Peyer's patch (tissue), 4 donors: ENCODE measurements around the gene FBXO38. TPM values are rescaled to one million over a fixed set of nuclear protein-coding genes. Genes with fewer than 3 reads are reported as not detected.

ENCODE experiments used
- DNase-seq, 3 donors: peaks; one replicate each; pipeline ENCODE4 v3.0.0-alpha.2; 2017 to 2019
- H3K27ac ChIP-seq, 4 donors: fragments of 200-600 bp; sonication (generic); one replicate each; pipeline ENCODE4 v1.5.1; 2016 to 2019
- H3K27me3 ChIP-seq, 2 donors: fragments of 200-600 bp; sonication (generic); one replicate each; pipeline ENCODE4 v1.5.1; 2019
- H3K36me3 ChIP-seq, 3 donors: fragments of 200-600 bp; sonication (generic); one replicate each; pipeline ENCODE4 v1.5.1; 2016 to 2019
- H3K4me1 ChIP-seq, 4 donors: fragments of 200-600 bp; sonication (generic); one replicate each; pipeline ENCODE4 v1.5.1; 2016 to 2019
- H3K4me3 ChIP-seq, 4 donors: fragments of 200-600 bp; sonication (generic); 1 replicate in 3 of 4; 2 replicates in 1 of 4; pipeline ENCODE4 v1.5.1; 2016 to 2019; ENCODE audit warnings: mild to moderate bottlenecking in 1 of 4
- H3K9me3 ChIP-seq, 4 donors: fragments of 200-600 bp; sonication (generic); one replicate each; pipeline ENCODE4 v1.5.1; 2016 to 2019; ENCODE audit warnings: mild to moderate bottlenecking in 1 of 4
- CTCF ChIP-seq, 6 experiments: fragments of 450-650 bp in 4 of 6; fragments of 200-600 bp in 2 of 6; sonication (generic) in 1 of 6; IDR thresholded peaks; one replicate each; pipeline ENCODE4 v1.5.1; 2017 to 2019; ENCODE audit warnings: antibody characterized with exemption in 6 of 6, mild to moderate bottlenecking in 3 of 6, moderate library complexity in 1 of 6
- POLR2A ChIP-seq, 2 donors: fragments of 450-650 bp; IDR thresholded peaks; one replicate each; pipeline ENCODE4 v1.5.1; 2017; ENCODE audit warnings: antibody characterized with exemption in 2 of 2, mild to moderate bottlenecking in 2 of 2, moderate library complexity in 2 of 2
- total RNA-seq, 4 donors: library from RNA; depleted of rRNA; stranded (reverse); fragments of >200 nt; gene quantifications; one replicate each; pipeline ENCODE4 v1.1.0, GENCODE V29; 2016

The FBXO38 gene
- total RNA-seq, 4 donors from 2014 or later, result 52.2 to 91.6 (median 64.5) TPM

- Histone ChIP-seq H3K9me3 (no peaks in the 10 kb centered on the region), H3K27me3 (no peaks in the 10 kb centered on the region), H3K36me3 (peaks cover 0 to 75% (median 0%) of the 10 kb centered on the region in 3 donors), H3K27ac (no peak overlapping the region), H3K4me3 (no peak overlapping the region), H3K4me1 (no peaks in the 10 kb centered on the region)
- no peak for DNase-seq
- TF ChIP-seq POLR2A (IDR thresholded peaks at IDR 0.05) (no peak), CTCF (IDR thresholded peaks at IDR 0.05) (no peak)
Observed at GRCh38 chr5:148416921-148417320, 33.2 kb downstream of the FBXO38 start.

- TF ChIP-seq POLR2A (IDR thresholded peaks at IDR 0.05), result no peak
- no peak for TF ChIP-seq CTCF (IDR thresholded peaks at IDR 0.05)
- no peak for DNase-seq
- H3K27me3 ChIP-seq, result no peaks in the 10 kb centered on the region
Observed at GRCh38 chr5:148418511-148418910, 34.8 kb downstream of the FBXO38 start.

GRCh38 chr5:148421661-148422060, 37.9 kb downstream of the FBXO38 start:
- H3K4me1 ChIP-seq, result no peaks in the 10 kb centered on the region
- no peak overlapping the region for H3K4me3 ChIP-seq
- H3K27ac ChIP-seq, result no peak overlapping the region
- TF ChIP-seq POLR2A (IDR thresholded peaks at IDR 0.05) (no peak), CTCF (IDR thresholded peaks at IDR 0.05) (no peak)
- no peaks in the 10 kb centered on the region for H3K27me3 ChIP-seq
- no peak for DNase-seq
- H3K9me3 ChIP-seq, result no peaks in the 10 kb centered on the region
- H3K36me3 ChIP-seq, result peaks cover 0 to 74% (median 0%) of the 10 kb centered on the region in 3 donors

More at GRCh38 chr5:148418511-148418910, 34.8 kb downstream of the FBXO38 start:
- Histone ChIP-seq H3K27ac (no peak overlapping the region), H3K4me1 (no peaks in the 10 kb centered on the region), H3K9me3 (no peaks in the 10 kb centered on the region), H3K4me3 (no peak overlapping the region), H3K36me3 (peaks cover 0 to 69% (median 0%) of the 10 kb centered on the region in 3 donors)

GRCh38 chr5:148425808-148426207, 42.0 kb downstream of the FBXO38 start:
- Histone ChIP-seq H3K4me1 (no peaks in the 10 kb centered on the region), H3K36me3 (peaks cover 0 to 59% (median 0%) of the 10 kb centered on the region in 3 donors), H3K4me3 (no peak overlapping the region), H3K27ac (no peak overlapping the region), H3K9me3 (no peaks in the 10 kb centered on the region), H3K27me3 (no peaks in the 10 kb centered on the region)
- TF ChIP-seq CTCF (IDR thresholded peaks at IDR 0.05) (no peak), POLR2A (IDR thresholded peaks at IDR 0.05) (no peak)
- no peak for DNase-seq

- Histone ChIP-seq H3K4me1 (no peaks in the 10 kb centered on the region), H3K9me3 (no peaks in the 10 kb centered on the region), H3K4me3 (no peak overlapping the region), H3K27me3 (no peaks in the 10 kb centered on the region), H3K36me3 (peaks cover 0 to 58% (median 0%) of the 10 kb centered on the region in 3 donors), H3K27ac (no peak overlapping the region)
- TF ChIP-seq CTCF (IDR thresholded peaks at IDR 0.05), result no peak
- no peak for TF ChIP-seq POLR2A (IDR thresholded peaks at IDR 0.05)
- no peak for DNase-seq
Observed at GRCh38 chr5:148426514-148426913, 42.8 kb downstream of the FBXO38 start.
